ENCODE data around the gene CCDC110. TPM values are rescaled to one million over a fixed set of nuclear protein-coding genes. Genes with fewer than 3 reads are reported as not detected.
A peak's percentile ranks its signal among the peaks of the same experiment; 100 is the strongest.

The CCDC110 gene
- total RNA-seq, 1 donor from 2014 or later, result 0.67 TPM

- TF ChIP-seq, protein P1, sequence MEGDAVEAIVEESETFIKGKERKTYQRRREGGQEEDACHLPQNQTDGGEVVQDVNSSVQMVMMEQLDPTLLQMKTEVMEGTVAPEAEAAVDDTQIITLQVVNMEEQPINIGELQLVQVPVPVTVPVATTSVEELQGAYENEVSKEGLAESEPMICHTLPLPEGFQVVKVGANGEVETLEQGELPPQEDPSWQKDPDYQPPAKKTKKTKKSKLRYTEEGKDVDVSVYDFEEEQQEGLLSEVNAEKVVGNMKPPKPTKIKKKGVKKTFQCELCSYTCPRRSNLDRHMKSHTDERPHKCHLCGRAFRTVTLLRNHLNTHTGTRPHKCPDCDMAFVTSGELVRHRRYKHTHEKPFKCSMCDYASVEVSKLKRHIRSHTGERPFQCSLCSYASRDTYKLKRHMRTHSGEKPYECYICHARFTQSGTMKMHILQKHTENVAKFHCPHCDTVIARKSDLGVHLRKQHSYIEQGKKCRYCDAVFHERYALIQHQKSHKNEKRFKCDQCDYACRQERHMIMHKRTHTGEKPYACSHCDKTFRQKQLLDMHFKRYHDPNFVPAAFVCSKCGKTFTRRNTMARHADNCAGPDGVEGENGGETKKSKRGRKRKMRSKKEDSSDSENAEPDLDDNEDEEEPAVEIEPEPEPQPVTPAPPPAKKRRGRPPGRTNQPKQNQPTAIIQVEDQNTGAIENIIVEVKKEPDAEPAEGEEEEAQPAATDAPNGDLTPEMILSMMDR (IDR thresholded peaks at IDR 0.05; ENCODE audit: unreplicated experiment), result no peak
- Mint-ChIP-seq H3K4me1 (ENCODE audit: unreplicated experiment) (peaks cover 12% of the 10 kb centered on the region), H3K27me3 (ENCODE audit: unreplicated experiment) (peaks cover 11% of the 10 kb centered on the region), H3K27ac (ENCODE audit: unreplicated experiment) (no peak overlapping the region), H3K36me3 (ENCODE audit: low read depth, unreplicated experiment) (peaks cover 13% of the 10 kb centered on the region), H3K9me3 (ENCODE audit: unreplicated experiment) (no peaks in the 10 kb centered on the region), H3K4me3 (ENCODE audit: unreplicated experiment) (no peak overlapping the region)
- no peak for DNase-seq (ENCODE audit: low spot score)
These were observed 72.1 kb downstream of the CCDC110 start for GRCh38 chr4:185399466-185399865.

GRCh38 chr4:185398618-185399017, 72.9 kb downstream of the CCDC110 start:
- TF ChIP-seq, protein P1 (IDR thresholded peaks at IDR 0.05; ENCODE audit: unreplicated experiment), result no peak
- Mint-ChIP-seq H3K36me3 (ENCODE audit: low read depth, unreplicated experiment) (peaks cover 13% of the 10 kb centered on the region), H3K27ac (ENCODE audit: unreplicated experiment) (no peak overlapping the region), H3K9me3 (ENCODE audit: unreplicated experiment) (no peaks in the 10 kb centered on the region), H3K27me3 (ENCODE audit: unreplicated experiment) (peaks cover 12% of the 10 kb centered on the region), H3K4me3 (ENCODE audit: unreplicated experiment) (no peak overlapping the region), H3K4me1 (ENCODE audit: unreplicated experiment) (peaks cover 13% of the 10 kb centered on the region)
- no peak for DNase-seq (ENCODE audit: low spot score)

DNA sequence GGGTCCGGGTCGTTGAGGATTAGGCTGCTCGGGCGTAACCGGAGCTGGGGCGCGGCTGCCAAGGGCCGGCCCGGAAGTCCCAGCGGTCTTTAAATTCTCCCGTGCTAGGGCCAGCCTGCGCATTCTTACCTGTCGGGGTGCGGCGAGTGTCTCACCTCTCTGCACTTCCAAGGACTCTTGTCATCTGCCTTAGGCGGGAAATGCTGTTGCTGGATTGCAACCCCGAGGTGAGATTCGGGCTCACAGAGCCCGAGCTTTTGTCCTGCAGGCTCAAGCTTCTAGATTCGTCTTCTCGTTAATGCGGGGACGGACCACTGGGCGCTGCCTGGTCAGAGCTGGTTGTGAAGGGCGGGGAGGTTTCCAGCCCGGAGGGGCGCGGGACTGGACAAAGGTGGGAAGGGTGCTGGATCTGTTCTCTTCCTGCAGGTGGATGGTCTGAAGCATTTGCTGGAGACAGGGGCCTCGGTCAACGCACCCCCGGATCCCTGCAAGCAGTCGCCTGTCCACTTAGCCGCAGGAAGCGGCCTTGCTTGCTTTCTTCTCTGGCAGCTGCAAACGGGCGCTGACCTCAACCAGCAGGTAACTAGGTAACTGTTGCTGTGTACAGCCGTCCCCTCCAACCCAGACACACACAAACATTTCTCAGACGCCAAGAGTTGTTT, 74.7 kb downstream of the CCDC110 start, which contains the start of gene ANKRD37:
Gene ANKRD37, plus strand, starts transcription at position 118 of the 662 bp plus-strand sequence. Its CDS starts 83 bp downstream, at position 201.
- peaks cover 17% of the 10 kb centered on the region for H3K4me1 Mint-ChIP-seq (ENCODE audit: unreplicated experiment)
- peaks cover 13% of the 10 kb centered on the region for H3K27me3 Mint-ChIP-seq (ENCODE audit: unreplicated experiment)
- peaks cover 9% of the 10 kb centered on the region for H3K36me3 Mint-ChIP-seq (ENCODE audit: low read depth, unreplicated experiment)
- TF ChIP-seq, protein P1 (IDR thresholded peaks at IDR 0.05; ENCODE audit: unreplicated experiment), result no peak
- DNase-seq (ENCODE audit: low spot score), result peak; percentile 38
- H3K9me3 Mint-ChIP-seq (ENCODE audit: unreplicated experiment), result no peaks in the 10 kb centered on the region
- peak within 1 kb of the TSS; percentile 98 for H3K27ac Mint-ChIP-seq (ENCODE audit: unreplicated experiment)
- H3K4me3 Mint-ChIP-seq (ENCODE audit: unreplicated experiment), result peak within 1 kb of the TSS; percentile 95

GRCh38 chr4:185395956-185396723, 75.4 kb downstream of the CCDC110 start:
- TF ChIP-seq, protein P1 (IDR thresholded peaks at IDR 0.05; ENCODE audit: unreplicated experiment), result no peak
- H3K27me3 Mint-ChIP-seq (ENCODE audit: unreplicated experiment), result peaks cover 13% of the 10 kb centered on the region
- H3K27ac Mint-ChIP-seq (ENCODE audit: unreplicated experiment), result peak overlapping the region; percentile 98
- peak overlapping the region; percentile 95 for H3K4me3 Mint-ChIP-seq (ENCODE audit: unreplicated experiment)
- peaks cover 7% of the 10 kb centered on the region for H3K36me3 Mint-ChIP-seq (ENCODE audit: low read depth, unreplicated experiment)
- peak; percentile 98 for DNase-seq (ENCODE audit: low spot score)
- peaks cover 17% of the 10 kb centered on the region for H3K4me1 Mint-ChIP-seq (ENCODE audit: unreplicated experiment)
- H3K9me3 Mint-ChIP-seq (ENCODE audit: unreplicated experiment), result no peaks in the 10 kb centered on the region

Measured in endothelial cell (in vitro differentiated cells).